Prostate gland (tissue), 1 donor: Measurements from ENCODE around the gene GOLM1.

Source experiments
- POLR2A ChIP-seq: fragments of 450-650 bp; IDR thresholded peaks from one replicate; pipeline ENCODE4 v1.6.1; 2016; ENCODE audit warnings: antibody characterized with exemption, mild to moderate bottlenecking
- POLR2AphosphoS5 ChIP-seq: sonication (generic); formaldehyde crosslinking; IDR thresholded peaks from one replicate; pipeline ENCODE4 v1.6.1; 2017; ENCODE audit warnings: antibody characterized with exemption

DNA sequence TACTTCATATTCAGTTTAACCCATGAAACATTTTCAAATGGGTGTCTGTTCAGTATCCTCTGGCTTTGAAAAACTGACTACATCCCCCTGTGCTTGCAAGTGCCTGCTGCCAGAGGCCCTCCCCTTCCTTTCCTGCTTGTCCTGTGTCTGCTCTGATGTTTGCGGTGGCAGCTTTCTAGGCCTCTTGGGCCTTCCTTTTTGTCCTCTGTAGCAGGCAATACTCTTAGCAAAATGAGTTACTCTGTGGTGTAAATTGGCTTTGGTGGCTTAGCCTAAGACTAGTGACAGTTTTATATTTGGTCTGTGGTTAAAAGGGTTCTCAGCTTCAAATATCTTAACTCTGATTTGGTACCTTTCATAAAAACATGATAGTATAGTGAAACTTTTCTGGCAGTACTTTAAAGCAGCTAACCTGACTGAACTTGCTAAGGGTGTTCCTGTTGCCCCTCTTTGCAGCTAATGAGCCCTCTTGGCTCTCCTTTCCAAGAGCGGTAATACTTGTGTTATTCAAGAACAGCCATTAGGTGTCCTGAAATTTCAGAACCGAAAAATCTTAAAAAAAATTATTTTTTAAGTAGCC, 76.6 kb downstream of the GOLM1 start:
- TF ChIP-seq POLR2A, result no peak
- TF ChIP-seq POLR2AphosphoS5, result no peak
